ENCODE results near the gene TFDP1. TPM values are rescaled to one million over a fixed set of nuclear protein-coding genes. Genes with fewer than 3 reads are reported as not detected.

Gene TFDP1
- total RNA-seq, 2 experiments from 2014 or later: 87.9 to 119 TPM

DNA sequence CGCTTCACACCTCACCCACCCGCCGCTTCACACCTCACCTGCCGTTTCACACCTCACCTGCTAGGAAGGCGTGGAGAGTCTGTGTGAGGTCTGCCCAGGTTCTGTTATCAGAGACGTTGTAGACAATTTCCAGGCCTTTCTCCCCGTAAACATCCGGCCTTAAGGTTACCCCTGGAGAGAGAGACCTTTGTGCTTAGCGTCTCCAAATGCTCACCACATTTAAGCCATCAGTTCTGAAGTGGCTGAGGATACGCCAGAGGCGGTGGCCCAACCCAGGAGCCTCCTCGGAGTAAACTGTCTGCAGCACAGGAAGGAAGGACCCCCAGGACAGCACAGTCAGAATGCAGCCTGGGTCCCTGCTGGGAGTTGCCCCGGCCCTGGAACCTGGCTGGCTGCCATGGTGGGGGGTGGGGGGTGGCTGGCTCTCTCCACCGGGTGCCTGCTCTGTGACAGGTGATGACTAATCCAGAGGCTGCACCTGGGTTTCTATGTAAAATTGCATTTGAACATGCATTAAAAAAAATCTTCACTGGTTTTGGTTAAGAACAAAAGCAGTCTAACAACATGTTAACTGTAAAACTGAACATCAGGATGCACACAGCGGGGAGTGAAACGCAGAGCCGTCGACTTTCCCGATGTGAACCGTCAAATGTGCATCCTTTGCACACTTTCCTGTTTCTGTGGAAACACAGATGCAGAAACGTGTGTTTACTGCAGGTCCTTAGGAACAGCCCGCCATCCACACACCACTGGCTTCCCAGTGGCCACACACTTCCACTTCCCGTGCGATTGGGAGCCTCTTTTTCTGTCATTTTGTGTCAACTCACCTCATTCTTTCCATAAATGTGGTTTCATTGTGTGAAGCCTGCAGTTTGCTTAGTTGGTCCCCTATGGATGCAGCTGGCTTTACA lies 69.0 kb downstream of the TFDP1 start:
- intact Hi-C loops (cut with micrococcal nuclease; ENCODE audit: unreplicated experiment): no loop called here
- Histone ChIP-seq H3K36me3 (ENCODE audit: insufficient read depth, low read length) (no peaks in the 10 kb centered on the region), H4K20me1 (ENCODE audit: insufficient read depth, low read length) (no peaks in the 10 kb centered on the region), H3K9me2 (ENCODE audit: insufficient read depth, low read length) (no peaks in the 10 kb centered on the region), H2AFZ (ENCODE audit: low read length) (no peak overlapping the region), H3K27ac (ENCODE audit: low read depth, low read length, poor library complexity, severe bottlenecking) (no peak overlapping the region), H3K9me3 (ENCODE audit: low read length) (no peaks in the 10 kb centered on the region), H3K4me2 (ENCODE audit: low read length) (no peak overlapping the region), H3K4me1 (ENCODE audit: insufficient read depth, low read length, poor library complexity, severe bottlenecking) (no peaks in the 10 kb centered on the region), H3K79me2 (ENCODE audit: insufficient read depth, low read depth, low read length) (no peaks in the 10 kb centered on the region), H3K4me3 (ENCODE audit: low read depth, low read length, poor library complexity, severe bottlenecking) (no peak overlapping the region)
- DNase-seq (ENCODE audit: low spot score): no peak
- ChIA-PET CTCF (ENCODE audit: unreplicated experiment) (no interaction called here), POLR2A (no interaction called here)
- no TSS peak for BruUV-seq (replicated peaks)
- TF ChIP-seq, protein P1, sequence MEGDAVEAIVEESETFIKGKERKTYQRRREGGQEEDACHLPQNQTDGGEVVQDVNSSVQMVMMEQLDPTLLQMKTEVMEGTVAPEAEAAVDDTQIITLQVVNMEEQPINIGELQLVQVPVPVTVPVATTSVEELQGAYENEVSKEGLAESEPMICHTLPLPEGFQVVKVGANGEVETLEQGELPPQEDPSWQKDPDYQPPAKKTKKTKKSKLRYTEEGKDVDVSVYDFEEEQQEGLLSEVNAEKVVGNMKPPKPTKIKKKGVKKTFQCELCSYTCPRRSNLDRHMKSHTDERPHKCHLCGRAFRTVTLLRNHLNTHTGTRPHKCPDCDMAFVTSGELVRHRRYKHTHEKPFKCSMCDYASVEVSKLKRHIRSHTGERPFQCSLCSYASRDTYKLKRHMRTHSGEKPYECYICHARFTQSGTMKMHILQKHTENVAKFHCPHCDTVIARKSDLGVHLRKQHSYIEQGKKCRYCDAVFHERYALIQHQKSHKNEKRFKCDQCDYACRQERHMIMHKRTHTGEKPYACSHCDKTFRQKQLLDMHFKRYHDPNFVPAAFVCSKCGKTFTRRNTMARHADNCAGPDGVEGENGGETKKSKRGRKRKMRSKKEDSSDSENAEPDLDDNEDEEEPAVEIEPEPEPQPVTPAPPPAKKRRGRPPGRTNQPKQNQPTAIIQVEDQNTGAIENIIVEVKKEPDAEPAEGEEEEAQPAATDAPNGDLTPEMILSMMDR (conservative IDR thresholded peaks at IDR 0.05; ENCODE audit: low read length): no peak
- TF ChIP-seq EZH2phosphoT487 (IDR thresholded peaks at IDR 0.05; ENCODE audit: borderline replicate concordance, low read depth, low read length): no peak

DNA sequence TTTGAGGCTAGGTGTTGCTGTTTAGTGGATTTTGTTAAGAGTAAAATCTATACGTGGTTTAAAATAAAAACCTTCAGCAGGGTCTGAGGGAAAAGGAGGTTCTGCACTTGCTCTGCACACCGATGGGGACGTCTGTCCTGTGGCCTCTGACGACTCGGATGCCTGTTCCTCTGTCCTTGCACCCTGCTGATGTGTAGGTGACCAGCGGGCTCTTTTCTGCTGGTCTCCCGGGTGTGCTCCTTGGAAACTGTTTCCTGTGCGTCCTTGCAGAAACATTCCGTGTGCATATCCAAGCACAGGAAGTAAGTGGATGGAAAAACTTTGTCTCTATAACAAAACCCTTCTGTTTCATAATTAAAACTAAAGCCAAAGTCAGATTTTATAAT lies 69.6 kb downstream of the TFDP1 start:
- H3K4me3 ChIP-seq (ENCODE audit: low read depth, low read length, poor library complexity, severe bottlenecking): no peak overlapping the region
- TF ChIP-seq, protein P1 (conservative IDR thresholded peaks at IDR 0.05; ENCODE audit: low read length): no peak
- TF ChIP-seq EZH2phosphoT487 (IDR thresholded peaks at IDR 0.05; ENCODE audit: borderline replicate concordance, low read depth, low read length): no peak

More for the DNA sequence above, 69.6 kb downstream of the TFDP1 start:
- H3K79me2 ChIP-seq (ENCODE audit: insufficient read depth, low read depth, low read length): no peaks in the 10 kb centered on the region
- H3K4me2 ChIP-seq (ENCODE audit: low read length): no peak overlapping the region
- H3K9me3 ChIP-seq (ENCODE audit: low read length): no peaks in the 10 kb centered on the region
- no peaks in the 10 kb centered on the region for H3K36me3 ChIP-seq (ENCODE audit: insufficient read depth, low read length)
- H4K20me1 ChIP-seq (ENCODE audit: insufficient read depth, low read length): no peaks in the 10 kb centered on the region
- no peaks in the 10 kb centered on the region for H3K9me2 ChIP-seq (ENCODE audit: insufficient read depth, low read length)
- BruUV-seq (replicated peaks): no TSS peak
- no peak overlapping the region for H3K27ac ChIP-seq (ENCODE audit: low read depth, low read length, poor library complexity, severe bottlenecking)
- no peak overlapping the region for H2AFZ ChIP-seq (ENCODE audit: low read length)
- DNase-seq (ENCODE audit: low spot score): no peak
- no peaks in the 10 kb centered on the region for H3K4me1 ChIP-seq (ENCODE audit: insufficient read depth, low read length, poor library complexity, severe bottlenecking)
- POLR2A ChIA-PET: no interaction called here
- CTCF ChIA-PET (ENCODE audit: unreplicated experiment): no interaction called here
- intact Hi-C loops (cut with micrococcal nuclease; ENCODE audit: unreplicated experiment): no loop called here
